Adrenal gland (tissue), 5 donors: ENCODE results near the gene PDLIM5.

ENCODE experiments used
- POLR2A ChIP-seq, 2 donors: fragments of 450-650 bp; IDR thresholded peaks; one replicate each; pipeline ENCODE4 v1.6.1; 2017; ENCODE audit warnings: antibody characterized with exemption in 2 of 2, mild to moderate bottlenecking in 2 of 2, moderate library complexity in 1 of 2
- TF ChIP-seq, protein P1 (sequence below), 6 experiments: fragments of 450-650 bp in 4 of 6; fragments of 200-600 bp in 2 of 6; sonication (generic) in 1 of 6; IDR thresholded peaks; 1 replicate in 5 of 6; 2 replicates in 1 of 6; pipeline versions ENCODE4 v1.5.1 to v1.8.0; 2016 to 2021; ENCODE audit warnings: antibody characterized with exemption in 6 of 6, mild to moderate bottlenecking in 2 of 6, moderate library complexity in 1 of 6
- donor health status: DM: no; HTN: no; CAD: no.

GRCh38 chr4:94581766-94582165, 130.0 kb downstream of the PDLIM5 start:
- TF ChIP-seq, protein P1, sequence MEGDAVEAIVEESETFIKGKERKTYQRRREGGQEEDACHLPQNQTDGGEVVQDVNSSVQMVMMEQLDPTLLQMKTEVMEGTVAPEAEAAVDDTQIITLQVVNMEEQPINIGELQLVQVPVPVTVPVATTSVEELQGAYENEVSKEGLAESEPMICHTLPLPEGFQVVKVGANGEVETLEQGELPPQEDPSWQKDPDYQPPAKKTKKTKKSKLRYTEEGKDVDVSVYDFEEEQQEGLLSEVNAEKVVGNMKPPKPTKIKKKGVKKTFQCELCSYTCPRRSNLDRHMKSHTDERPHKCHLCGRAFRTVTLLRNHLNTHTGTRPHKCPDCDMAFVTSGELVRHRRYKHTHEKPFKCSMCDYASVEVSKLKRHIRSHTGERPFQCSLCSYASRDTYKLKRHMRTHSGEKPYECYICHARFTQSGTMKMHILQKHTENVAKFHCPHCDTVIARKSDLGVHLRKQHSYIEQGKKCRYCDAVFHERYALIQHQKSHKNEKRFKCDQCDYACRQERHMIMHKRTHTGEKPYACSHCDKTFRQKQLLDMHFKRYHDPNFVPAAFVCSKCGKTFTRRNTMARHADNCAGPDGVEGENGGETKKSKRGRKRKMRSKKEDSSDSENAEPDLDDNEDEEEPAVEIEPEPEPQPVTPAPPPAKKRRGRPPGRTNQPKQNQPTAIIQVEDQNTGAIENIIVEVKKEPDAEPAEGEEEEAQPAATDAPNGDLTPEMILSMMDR (IDR thresholded peaks at IDR 0.05) = no peak
- TF ChIP-seq POLR2A (IDR thresholded peaks at IDR 0.05) = no peak
